Measurements from ENCODE around the gene TMEM171. TPM values are rescaled to one million over a fixed set of nuclear protein-coding genes. Genes with fewer than 3 reads are reported as not detected.

The TMEM171 gene
- total and polyA plus RNA-seq, 2 of the 8 experiments (the other 6 are each of a cell fraction or from before 2014, with no cell fraction given): 1.0 to 2.2 TPM

- CTCF ChIA-PET (ENCODE audit: partially characterized antibody): interaction anchor here (0.6 to 2.9 kb wide), 2 partner anchors 66 to 145 kb away, joined by 3 to 12 read pairs; no protein-coding TSS in a partner anchor
- POLR2A ChIA-PET (ENCODE audit: partially characterized antibody): no interaction called here
- Histone ChIP-seq H4K20me1 (replicated peaks in 1 of 2; ENCODE audit: control insufficient read depth in 1 of 2, insufficient read depth in 2 of 2, low read length in 2 of 2) (no peaks in the 10 kb centered on the region), H2BK12ac (ENCODE audit: low read depth, low read length) (no peak overlapping the region), H3K27me3 (replicated peaks in 1 of 4; ENCODE audit: control insufficient read depth in 3 of 4, extremely low read depth in 1 of 4, insufficient read depth in 3 of 4, low read length in 3 of 4) (no peaks in the 10 kb centered on the region), H3K4me1 (replicated peaks in 1 of 4; ENCODE audit: control insufficient read depth in 3 of 4, insufficient read depth in 4 of 4, low read length in 3 of 4) (peaks cover 0 to 2% (median 0%) of the 10 kb centered on the region in 4 experiments; a peak in 1 of 7 replicates), H2BK15ac (ENCODE audit: low read length) (no peak overlapping the region), H3K36me3 (ENCODE audit: control insufficient read depth in 2 of 4, insufficient read depth in 4 of 4, low read length in 3 of 4) (no peaks in the 10 kb centered on the region), H3K56ac (replicated peaks; ENCODE audit: insufficient read length, low read depth, low read length) (no peak overlapping the region), H3K23ac (ENCODE audit: insufficient read length) (no peak overlapping the region), H3K23me2 (ENCODE audit: low read depth, low read length) (no peaks in the 10 kb centered on the region), H2BK120ac (replicated peaks; ENCODE audit: low read depth, low read length) (no peak overlapping the region), H3K9ac (replicated peaks in 1 of 4; ENCODE audit: extremely low read depth in 1 of 4, low read depth in 3 of 4, low read length in 3 of 4) (no peak overlapping the region), H4K91ac (replicated peaks; ENCODE audit: insufficient read length, low read length) (no peak overlapping the region), H3K4me2 (ENCODE audit: insufficient read depth in 1 of 2, low read depth in 2 of 2, low read length in 2 of 2) (no peak overlapping the region), H3K4ac (replicated peaks; ENCODE audit: insufficient read length, low read depth, low read length) (no peak overlapping the region), H2BK20ac (ENCODE audit: low read length) (no peak overlapping the region), H3K14ac (ENCODE audit: insufficient read length) (no peak overlapping the region), H3K79me2 (ENCODE audit: control insufficient read depth in 1 of 2, insufficient read depth in 2 of 2, low read length in 2 of 2) (no peaks in the 10 kb centered on the region), H2AFZ (ENCODE audit: low read length) (no peak overlapping the region), H3K4me3 (ENCODE audit: extremely low read depth in 1 of 4, insufficient read depth in 2 of 4, low read depth in 3 of 4, low read length in 4 of 4) (no peak overlapping the region), H3K79me1 (ENCODE audit: low read depth, low read length) (no peaks in the 10 kb centered on the region), H2AK5ac (ENCODE audit: low read depth, low read length) (no peak overlapping the region), H3K27ac (ENCODE audit: low read depth, low read length) (no peak overlapping the region), H2BK5ac (ENCODE audit: low read depth, low read length) (no peak overlapping the region), H3K18ac (ENCODE audit: extremely low read depth, low read length) (no peak overlapping the region), H4K8ac (ENCODE audit: extremely low read depth, insufficient read depth, low read length) (no peak overlapping the region), H4K5ac (ENCODE audit: insufficient read length, low read depth, low read length) (no peak overlapping the region), H3K9me3 (ENCODE audit: insufficient read depth in 2 of 2, low read depth in 1 of 2, low read length in 1 of 2) (no peaks in the 10 kb centered on the region)
- DNase-seq (ENCODE audit: low read depth in 1 of 2, low spot score in 2 of 2) (no peak), FAIRE-seq (no peak)
- WGBS, 2 experiments (ENCODE audit: extremely low coverage in 1 of 2, insufficient coverage in 1 of 2, insufficient read length in 1 of 2, insufficient replicate concordance in 2 of 2, low coverage in 1 of 2, low lambda C conversion rate in 2 of 2, missing lambda C conversion rate in 1 of 2): 69% methylated on average over 3 of the region's 3 CpGs; no CpG with 5 or more reads in 1 of the 2 experiments
- no peak for TF ChIP-seq CTBP2 (IDR thresholded peaks at IDR 0.05; ENCODE audit: borderline replicate concordance, insufficient read depth, insufficient read length, low read length)
- no peak for TF ChIP-seq CEBPB (IDR thresholded peaks at IDR 0.05; ENCODE audit: low read depth, low read length)
- TF ChIP-seq TCF12 (IDR thresholded peaks at IDR 0.05; ENCODE audit: low read depth, low read length): no peak
- no peak for TF ChIP-seq YY1 (IDR thresholded peaks at IDR 0.05; ENCODE audit: low read depth, low read length)
- TF ChIP-seq HDAC6 (IDR thresholded peaks at IDR 0.05; ENCODE audit: low read depth, low read length): no peak
- TF ChIP-seq KDM1A (IDR thresholded peaks at IDR 0.05; ENCODE audit: borderline replicate concordance, low read length): no peak
- TF ChIP-seq SIX5 (IDR thresholded peaks at IDR 0.05; ENCODE audit: low read depth, low read length): no peak
- TF ChIP-seq ASH2L (IDR thresholded peaks at IDR 0.05; ENCODE audit: low read length): no peak
- TF ChIP-seq KDM4A (IDR thresholded peaks at IDR 0.05; ENCODE audit: low read depth, low read length, severe bottlenecking): no peak
- no peak for TF ChIP-seq SP1 (IDR thresholded peaks at IDR 0.05; ENCODE audit: low read depth, low read length)
- TF ChIP-seq POU5F1 (IDR thresholded peaks at IDR 0.05; ENCODE audit: low read depth, low read length): no peak
- TF ChIP-seq GTF2F1 (IDR thresholded peaks at IDR 0.05; ENCODE audit: borderline replicate concordance, low read depth, low read length): no peak
- no peak for TF ChIP-seq JUN (IDR thresholded peaks at IDR 0.05; ENCODE audit: low read depth, low read length)
- no peak for TF ChIP-seq BCL11A (IDR thresholded peaks at IDR 0.05; ENCODE audit: low read depth in 2 of 2, low read length in 2 of 2)
These were observed 29.2 kb downstream of the TMEM171 start for GRCh38 chr5:73149540-73149939.
